Measurements from ENCODE around the gene TMOD1. TPM values are rescaled to one million over a fixed set of nuclear protein-coding genes. Genes with fewer than 3 reads are reported as not detected.

TMOD1 gene
- total and polyA plus RNA-seq, 2 of the 8 experiments (the other 6 are each of a cell fraction or from before 2014, with no cell fraction given): 0.17 to 0.88 TPM

- Histone ChIP-seq H3K4ac (replicated peaks; ENCODE audit: insufficient read length, low read depth, low read length) (no peak overlapping the region), H3K23me2 (ENCODE audit: low read depth, low read length) (no peaks in the 10 kb centered on the region), H3K4me2 (ENCODE audit: insufficient read depth in 1 of 2, low read depth in 2 of 2, low read length in 2 of 2) (no peak overlapping the region), H3K4me3 (ENCODE audit: extremely low read depth in 1 of 4, insufficient read depth in 2 of 4, low read depth in 3 of 4, low read length in 4 of 4) (no peak overlapping the region), H2BK120ac (replicated peaks; ENCODE audit: low read depth, low read length) (no peak overlapping the region), H2BK5ac (ENCODE audit: low read depth, low read length) (no peak overlapping the region), H4K5ac (ENCODE audit: insufficient read length, low read depth, low read length) (no peak overlapping the region), H3K9ac (replicated peaks in 1 of 4; ENCODE audit: extremely low read depth in 1 of 4, low read depth in 3 of 4, low read length in 3 of 4) (no peak overlapping the region), H3K27me3 (replicated peaks in 1 of 4; ENCODE audit: control insufficient read depth in 3 of 4, extremely low read depth in 1 of 4, insufficient read depth in 3 of 4, low read length in 3 of 4) (peaks cover 0 to 2% (median 0%) of the 10 kb centered on the region in 4 experiments; a peak in 1 of 7 replicates), H2BK12ac (ENCODE audit: low read depth, low read length) (no peak overlapping the region), H3K56ac (replicated peaks; ENCODE audit: insufficient read length, low read depth, low read length) (no peak overlapping the region), H3K36me3 (ENCODE audit: control insufficient read depth in 2 of 4, insufficient read depth in 4 of 4, low read length in 3 of 4) (no peaks in the 10 kb centered on the region), H3K27ac (ENCODE audit: low read depth, low read length) (no peak overlapping the region), H3K14ac (ENCODE audit: insufficient read length) (no peak overlapping the region), H2BK15ac (ENCODE audit: low read length) (no peak overlapping the region), H3K79me2 (ENCODE audit: control insufficient read depth in 1 of 2, insufficient read depth in 2 of 2, low read length in 2 of 2) (no peaks in the 10 kb centered on the region), H4K91ac (replicated peaks; ENCODE audit: insufficient read length, low read length) (no peak overlapping the region), H2AFZ (ENCODE audit: low read length) (no peak overlapping the region), H3K79me1 (ENCODE audit: low read depth, low read length) (no peaks in the 10 kb centered on the region), H4K8ac (ENCODE audit: extremely low read depth, insufficient read depth, low read length) (no peak overlapping the region), H2AK5ac (ENCODE audit: low read depth, low read length) (no peak overlapping the region), H2BK20ac (ENCODE audit: low read length) (no peak overlapping the region), H4K20me1 (replicated peaks in 1 of 2; ENCODE audit: control insufficient read depth in 1 of 2, insufficient read depth in 2 of 2, low read length in 2 of 2) (no peaks in the 10 kb centered on the region), H3K9me3 (ENCODE audit: insufficient read depth in 2 of 2, low read depth in 1 of 2, low read length in 1 of 2) (no peaks in the 10 kb centered on the region), H3K18ac (ENCODE audit: extremely low read depth, low read length) (no peak overlapping the region), H3K23ac (ENCODE audit: insufficient read length) (no peak overlapping the region), H3K4me1 (replicated peaks in 1 of 4; ENCODE audit: control insufficient read depth in 3 of 4, insufficient read depth in 4 of 4, low read length in 3 of 4) (peaks cover 0 to 2% (median under 1%) of the 10 kb centered on the region in 4 experiments; a peak in 2 of 7 replicates)
- FAIRE-seq: no peak
- no peak for DNase-seq (ENCODE audit: low read depth in 1 of 2, low spot score in 2 of 2)
- WGBS, 2 experiments (ENCODE audit: extremely low coverage in 1 of 2, insufficient coverage in 1 of 2, insufficient read length in 1 of 2, insufficient replicate concordance in 2 of 2, low coverage in 1 of 2, low lambda C conversion rate in 2 of 2, missing lambda C conversion rate in 1 of 2): 81% methylated on average over 3 of the region's 3 CpGs; no CpG with 5 or more reads in 1 of the 2 experiments
- POLR2A ChIA-PET (ENCODE audit: partially characterized antibody): interaction anchor here (0.7 kb wide), 1 partner anchor 313 kb away, joined by 4 read pairs; no protein-coding TSS in a partner anchor
- CTCF ChIA-PET (ENCODE audit: partially characterized antibody): interaction anchor here (1.1 to 1.5 kb wide), 4 partner anchors 18 to 65 kb away, joined by 3 to 6 read pairs (median 3); no protein-coding TSS in a partner anchor
- TF ChIP-seq CBX8 (IDR thresholded peaks at IDR 0.05; ENCODE audit: borderline replicate concordance, low read depth, low read length) (no peak), KDM4A (IDR thresholded peaks at IDR 0.05; ENCODE audit: low read depth, low read length, severe bottlenecking) (no peak), SUZ12 (IDR thresholded peaks at IDR 0.05; ENCODE audit: low read length) (no peak), TCF12 (IDR thresholded peaks at IDR 0.05; ENCODE audit: low read depth, low read length) (no peak)
Measured at GRCh38 chr9:97534185-97534584, 32.7 kb downstream of the TMOD1 start.

Measured in H1 (cell line).